ENCODE measurements around the gene RNF166. TPM values are rescaled to one million over a fixed set of nuclear protein-coding genes. Genes with fewer than 3 reads are reported as not detected.

The RNF166 gene
- total RNA-seq, 1 experiment from 2014 or later, result 46.2 TPM

DNA sequence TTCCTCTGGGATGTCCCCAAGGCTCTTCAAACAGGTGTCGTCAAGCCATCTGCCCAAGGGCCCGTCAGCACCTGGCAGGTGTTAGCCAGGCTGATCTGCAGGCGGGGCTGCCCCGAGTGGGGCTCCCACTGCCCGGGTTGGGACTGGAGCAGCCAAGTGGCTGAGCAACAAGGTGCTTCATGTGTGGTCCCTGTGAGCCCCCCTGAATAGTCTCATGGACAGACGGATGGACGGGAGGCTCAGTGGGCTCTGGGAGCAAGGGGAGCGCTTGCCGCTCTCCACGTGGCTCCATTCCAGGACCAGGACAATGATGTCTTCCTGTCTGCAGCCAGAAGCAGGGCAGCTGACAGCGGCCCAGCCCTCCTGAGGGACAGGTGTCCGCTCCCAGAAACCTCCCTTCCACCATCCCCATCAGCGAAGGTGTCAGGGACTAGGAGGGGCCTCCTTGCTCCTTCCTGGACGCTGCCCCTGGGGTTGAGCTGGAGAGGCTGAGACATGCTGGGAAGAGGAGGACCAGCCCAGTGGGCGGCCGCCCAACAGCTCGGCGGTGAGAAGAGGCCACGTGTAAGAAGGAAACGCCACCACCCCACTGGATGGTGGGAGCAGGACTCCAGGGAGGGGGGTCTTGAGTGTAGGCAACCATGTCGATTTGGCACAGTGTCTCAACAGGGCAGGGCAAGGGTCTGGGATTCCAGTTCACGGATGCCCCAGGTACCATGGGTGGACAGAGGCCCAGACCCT lies 29.5 kb downstream of the RNF166 start:
- H3K9me3 Mint-ChIP-seq, result no peaks in the 10 kb centered on the region
- no peak for TF ChIP-seq IRF1 (CRISPR knock-in tag; IDR thresholded peaks at IDR 0.05)
- no peak for TF ChIP-seq IRF2 (CRISPR knock-in tag; IDR thresholded peaks at IDR 0.05; ENCODE audit: borderline replicate concordance, low read depth)
- no peak for TF ChIP-seq KAT7 (CRISPR knock-in tag; IDR thresholded peaks at IDR 0.05; ENCODE audit: borderline replicate concordance)
- no peak for TF ChIP-seq E2F1 (CRISPR knock-in tag; IDR thresholded peaks at IDR 0.05)
- no peak for TF ChIP-seq ZNF219 (CRISPR knock-in tag; IDR thresholded peaks at IDR 0.05; ENCODE audit: borderline replicate concordance)
- no peak for TF ChIP-seq NR1H2 (CRISPR knock-in tag; IDR thresholded peaks at IDR 0.05)
- TF ChIP-seq, protein P1, sequence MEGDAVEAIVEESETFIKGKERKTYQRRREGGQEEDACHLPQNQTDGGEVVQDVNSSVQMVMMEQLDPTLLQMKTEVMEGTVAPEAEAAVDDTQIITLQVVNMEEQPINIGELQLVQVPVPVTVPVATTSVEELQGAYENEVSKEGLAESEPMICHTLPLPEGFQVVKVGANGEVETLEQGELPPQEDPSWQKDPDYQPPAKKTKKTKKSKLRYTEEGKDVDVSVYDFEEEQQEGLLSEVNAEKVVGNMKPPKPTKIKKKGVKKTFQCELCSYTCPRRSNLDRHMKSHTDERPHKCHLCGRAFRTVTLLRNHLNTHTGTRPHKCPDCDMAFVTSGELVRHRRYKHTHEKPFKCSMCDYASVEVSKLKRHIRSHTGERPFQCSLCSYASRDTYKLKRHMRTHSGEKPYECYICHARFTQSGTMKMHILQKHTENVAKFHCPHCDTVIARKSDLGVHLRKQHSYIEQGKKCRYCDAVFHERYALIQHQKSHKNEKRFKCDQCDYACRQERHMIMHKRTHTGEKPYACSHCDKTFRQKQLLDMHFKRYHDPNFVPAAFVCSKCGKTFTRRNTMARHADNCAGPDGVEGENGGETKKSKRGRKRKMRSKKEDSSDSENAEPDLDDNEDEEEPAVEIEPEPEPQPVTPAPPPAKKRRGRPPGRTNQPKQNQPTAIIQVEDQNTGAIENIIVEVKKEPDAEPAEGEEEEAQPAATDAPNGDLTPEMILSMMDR (IDR thresholded peaks at IDR 0.05), result no peak
- TF ChIP-seq ZBTB21 (CRISPR knock-in tag; IDR thresholded peaks at IDR 0.05; ENCODE audit: borderline replicate concordance), result no peak
- TF ChIP-seq ZNF416 (CRISPR knock-in tag; IDR thresholded peaks at IDR 0.05), result no peak
- TF ChIP-seq, protein P2, sequence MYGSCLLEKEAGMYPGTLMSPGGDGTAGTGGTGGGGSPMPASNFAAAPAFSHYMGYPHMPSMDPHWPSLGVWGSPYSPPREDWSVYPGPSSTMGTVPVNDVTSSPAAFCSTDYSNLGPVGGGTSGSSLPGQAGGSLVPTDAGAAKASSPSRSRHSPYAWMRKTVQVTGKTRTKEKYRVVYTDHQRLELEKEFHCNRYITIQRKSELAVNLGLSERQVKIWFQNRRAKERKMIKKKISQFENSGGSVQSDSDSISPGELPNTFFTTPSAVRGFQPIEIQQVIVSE (CRISPR knock-in tag; IDR thresholded peaks at IDR 0.05; ENCODE audit: borderline replicate concordance), result no peak
- TF ChIP-seq GTF2I (CRISPR knock-in tag; conservative IDR thresholded peaks at IDR 0.05), result no peak
- POLR2A ChIA-PET, result no interaction called here
- no peak for DNase-seq (ENCODE audit: low spot score)
- no peak for ATAC-seq
- no peaks in the 10 kb centered on the region; the same call in 1 of the 2 replicates for H3K4me1 Mint-ChIP-seq
- no peak overlapping the region for H3K4me3 Mint-ChIP-seq
- H3K27me3 Mint-ChIP-seq (ENCODE audit: low read depth), result no peaks in the 10 kb centered on the region
- CTCF ChIA-PET, result interaction anchor here (8.4 kb wide), 1 partner anchor 10 kb away, joined by 111 read pairs; the partner anchor contains the start of gene SNAI3
- H3K36me3 Mint-ChIP-seq, result peaks cover 2% of the 10 kb centered on the region; the same call in 1 of the 2 replicates
- H3K27ac Mint-ChIP-seq, result no peak overlapping the region

GRCh38 chr16:88673716-88674379 lies 32.4 kb downstream of the RNF166 start:
- H3K27ac Mint-ChIP-seq, result no peak overlapping the region
- ATAC-seq (no peak), DNase-seq (ENCODE audit: low spot score) (no peak)
- H3K36me3 Mint-ChIP-seq, result peaks cover under 1% of the 10 kb centered on the region
- H3K27me3 Mint-ChIP-seq (ENCODE audit: low read depth), result no peaks in the 10 kb centered on the region
- ChIA-PET POLR2A (no interaction called here), CTCF (interaction anchor here (1.3 to 8.4 kb wide), 5 partner anchors 13 to 114 kb away, joined by 5 to 111 read pairs (median 19); partner anchors contain the start of genes IL17C and SNAI3)
- H3K4me3 Mint-ChIP-seq, result no peak overlapping the region
- H3K4me1 Mint-ChIP-seq, result no peaks in the 10 kb centered on the region; the same call in 1 of the 2 replicates
- H3K9me3 Mint-ChIP-seq, result no peaks in the 10 kb centered on the region; the same call in 1 of the 2 replicates
- TF ChIP-seq NR3C1 (CRISPR knock-in tag; conservative IDR thresholded peaks at IDR 0.05; ENCODE audit: low read depth), result no peak
- TF ChIP-seq IRF1 (CRISPR knock-in tag; IDR thresholded peaks at IDR 0.05), result no peak
- TF ChIP-seq AFF4 (CRISPR knock-in tag; IDR thresholded peaks at IDR 0.05; ENCODE audit: borderline replicate concordance), result no peak
- TF ChIP-seq ZNF396 (CRISPR knock-in tag; IDR thresholded peaks at IDR 0.05; ENCODE audit: borderline replicate concordance), result no peak
- TF ChIP-seq HMGXB4 (CRISPR knock-in tag; IDR thresholded peaks at IDR 0.05), result no peak
- TF ChIP-seq, protein P3, sequence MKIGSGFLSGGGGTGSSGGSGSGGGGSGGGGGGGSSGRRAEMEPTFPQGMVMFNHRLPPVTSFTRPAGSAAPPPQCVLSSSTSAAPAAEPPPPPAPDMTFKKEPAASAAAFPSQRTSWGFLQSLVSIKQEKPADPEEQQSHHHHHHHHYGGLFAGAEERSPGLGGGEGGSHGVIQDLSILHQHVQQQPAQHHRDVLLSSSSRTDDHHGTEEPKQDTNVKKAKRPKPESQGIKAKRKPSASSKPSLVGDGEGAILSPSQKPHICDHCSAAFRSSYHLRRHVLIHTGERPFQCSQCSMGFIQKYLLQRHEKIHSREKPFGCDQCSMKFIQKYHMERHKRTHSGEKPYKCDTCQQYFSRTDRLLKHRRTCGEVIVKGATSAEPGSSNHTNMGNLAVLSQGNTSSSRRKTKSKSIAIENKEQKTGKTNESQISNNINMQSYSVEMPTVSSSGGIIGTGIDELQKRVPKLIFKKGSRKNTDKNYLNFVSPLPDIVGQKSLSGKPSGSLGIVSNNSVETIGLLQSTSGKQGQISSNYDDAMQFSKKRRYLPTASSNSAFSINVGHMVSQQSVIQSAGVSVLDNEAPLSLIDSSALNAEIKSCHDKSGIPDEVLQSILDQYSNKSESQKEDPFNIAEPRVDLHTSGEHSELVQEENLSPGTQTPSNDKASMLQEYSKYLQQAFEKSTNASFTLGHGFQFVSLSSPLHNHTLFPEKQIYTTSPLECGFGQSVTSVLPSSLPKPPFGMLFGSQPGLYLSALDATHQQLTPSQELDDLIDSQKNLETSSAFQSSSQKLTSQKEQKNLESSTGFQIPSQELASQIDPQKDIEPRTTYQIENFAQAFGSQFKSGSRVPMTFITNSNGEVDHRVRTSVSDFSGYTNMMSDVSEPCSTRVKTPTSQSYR (CRISPR knock-in tag; IDR thresholded peaks at IDR 0.05), result no peak
- TF ChIP-seq RORB (CRISPR knock-in tag; IDR thresholded peaks at IDR 0.05), result no peak

Measured in WTC11 (cell line).